ENCODE data around the gene AHCTF1. TPM values are rescaled to one million over a fixed set of nuclear protein-coding genes. Genes with fewer than 3 reads are reported as not detected.
"Not testable (repeated sequence)": the region's sequence is repeated elsewhere in the genome, so short reads cannot be mapped to it uniquely, and the experiment has no call there.

The AHCTF1 gene
- total RNA-seq, 6 donors from 2014 or later = 22.2 to 40.9 (median 29.7) TPM

DNA sequence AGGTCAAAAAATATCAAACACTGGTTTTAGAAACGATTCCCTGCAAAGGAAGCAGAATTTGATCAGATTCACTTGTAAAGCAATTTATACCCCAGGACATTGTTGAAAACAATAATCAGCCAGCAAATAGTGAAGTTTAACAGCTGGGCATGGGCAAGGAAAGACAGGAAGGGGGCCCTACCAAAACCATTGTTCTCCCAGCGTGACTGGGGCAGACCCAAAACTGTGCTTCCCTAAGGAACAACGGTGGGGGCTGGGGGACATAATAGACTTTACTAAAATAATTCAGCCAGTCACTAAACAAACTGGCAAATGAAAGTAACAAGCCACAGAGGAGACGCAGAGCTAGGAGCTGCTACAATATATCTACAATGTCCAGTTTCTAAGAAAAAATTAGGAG lies 100.2 kb downstream of the AHCTF1 start:
- Histone ChIP-seq H3K4me3 (no peak overlapping the region), H3K36me3 (no peaks in the 10 kb centered on the region), H3K27me3 (no peaks in the 10 kb centered on the region), H3K4me1 (no peaks in the 10 kb centered on the region), H3K9me3 (peaks cover 0 to 8% (median 0%) of the 10 kb centered on the region in 4 donors), H3K27ac (no peak overlapping the region)
- ATAC-seq (ENCODE audit: low FRiP score in 2 of 2) = no peak
- WGBS, 2 donors = 41% methylated on average over 4 of the region's 4 CpGs
- DNase-seq = no peak
- no peak for TF ChIP-seq POLR2AphosphoS5 (IDR thresholded peaks at IDR 0.05)

DNA sequence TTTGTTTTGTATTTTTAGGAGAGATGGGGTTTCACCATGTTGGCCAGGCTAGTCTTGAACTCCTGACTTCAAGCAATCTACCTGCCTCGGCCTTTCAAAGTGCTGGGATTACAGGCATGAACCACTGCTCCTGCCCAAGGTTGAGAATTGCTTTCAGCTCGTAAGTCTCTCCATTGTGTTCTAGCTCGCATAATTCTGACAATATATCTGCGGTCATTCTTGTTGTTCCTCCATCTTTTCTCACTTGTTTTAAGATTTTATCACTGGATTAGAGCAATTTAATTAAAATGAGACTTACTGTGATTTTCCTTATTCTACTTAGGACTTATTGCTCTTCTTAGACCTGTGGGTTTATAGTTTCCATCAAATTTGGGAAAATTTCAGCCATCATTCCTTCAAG lies 102.9 kb downstream of the AHCTF1 start:
- DNase-seq (no peak), ATAC-seq (ENCODE audit: low FRiP score in 2 of 2) (no peak)
- Histone ChIP-seq H3K36me3 (no peaks in the 10 kb centered on the region), H3K4me1 (no peaks in the 10 kb centered on the region), H3K9me3 (peaks cover 0 to 8% (median 0%) of the 10 kb centered on the region in 4 donors), H3K27ac (no peak overlapping the region), H3K27me3 (no peaks in the 10 kb centered on the region), H3K4me3 (no peak overlapping the region)
- no peak for TF ChIP-seq POLR2AphosphoS5 (IDR thresholded peaks at IDR 0.05)
- TF ChIP-seq EP300 (IDR thresholded peaks at IDR 0.05) = no peak
- TF ChIP-seq POLR2A (IDR thresholded peaks at IDR 0.05) = no peak
- TF ChIP-seq, protein P1, sequence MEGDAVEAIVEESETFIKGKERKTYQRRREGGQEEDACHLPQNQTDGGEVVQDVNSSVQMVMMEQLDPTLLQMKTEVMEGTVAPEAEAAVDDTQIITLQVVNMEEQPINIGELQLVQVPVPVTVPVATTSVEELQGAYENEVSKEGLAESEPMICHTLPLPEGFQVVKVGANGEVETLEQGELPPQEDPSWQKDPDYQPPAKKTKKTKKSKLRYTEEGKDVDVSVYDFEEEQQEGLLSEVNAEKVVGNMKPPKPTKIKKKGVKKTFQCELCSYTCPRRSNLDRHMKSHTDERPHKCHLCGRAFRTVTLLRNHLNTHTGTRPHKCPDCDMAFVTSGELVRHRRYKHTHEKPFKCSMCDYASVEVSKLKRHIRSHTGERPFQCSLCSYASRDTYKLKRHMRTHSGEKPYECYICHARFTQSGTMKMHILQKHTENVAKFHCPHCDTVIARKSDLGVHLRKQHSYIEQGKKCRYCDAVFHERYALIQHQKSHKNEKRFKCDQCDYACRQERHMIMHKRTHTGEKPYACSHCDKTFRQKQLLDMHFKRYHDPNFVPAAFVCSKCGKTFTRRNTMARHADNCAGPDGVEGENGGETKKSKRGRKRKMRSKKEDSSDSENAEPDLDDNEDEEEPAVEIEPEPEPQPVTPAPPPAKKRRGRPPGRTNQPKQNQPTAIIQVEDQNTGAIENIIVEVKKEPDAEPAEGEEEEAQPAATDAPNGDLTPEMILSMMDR (IDR thresholded peaks at IDR 0.05) = no peak
- 94 to 99% methylated on average over 4 of the region's 4 CpGs for WGBS, 2 donors

DNA sequence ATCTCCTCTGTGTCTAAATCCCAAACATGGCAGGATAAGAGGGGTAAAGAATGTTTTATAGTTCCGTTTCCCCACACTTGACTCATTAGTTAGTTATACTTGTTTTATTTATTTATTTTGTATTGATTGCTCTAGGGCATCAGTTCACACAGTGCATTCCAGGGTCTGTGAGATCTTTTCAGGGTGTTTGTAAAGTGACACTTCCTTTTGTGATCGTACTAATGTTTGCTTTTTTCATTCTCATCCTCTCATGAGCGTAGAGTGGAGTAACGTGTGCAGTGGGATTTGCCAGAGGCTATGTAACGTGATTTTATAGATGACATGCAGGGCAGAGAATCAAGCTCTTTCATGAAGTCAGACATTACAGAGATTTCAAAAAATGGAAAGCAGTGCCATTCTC lies 104.4 kb downstream of the AHCTF1 start:
- no peaks in the 10 kb centered on the region for H3K36me3 ChIP-seq
- H3K4me1 ChIP-seq = no peaks in the 10 kb centered on the region
- H3K9me3 ChIP-seq = peaks cover 0 to 8% (median 0%) of the 10 kb centered on the region in 4 donors
- DNase-seq = no peak
- no peak for ATAC-seq (ENCODE audit: low FRiP score in 2 of 2)
- H3K4me3 ChIP-seq = no peak overlapping the region
- TF ChIP-seq POLR2AphosphoS5 (IDR thresholded peaks at IDR 0.05) = no peak
- no peak for TF ChIP-seq POLR2A (IDR thresholded peaks at IDR 0.05)
- TF ChIP-seq, protein P1 (IDR thresholded peaks at IDR 0.05) = no peak
- TF ChIP-seq EP300 (IDR thresholded peaks at IDR 0.05) = no peak
- H3K27me3 ChIP-seq = no peaks in the 10 kb centered on the region
- WGBS, 2 donors = 61 to 62% methylated on average over 5 of the region's 5 CpGs
- no peak overlapping the region for H3K27ac ChIP-seq

DNA sequence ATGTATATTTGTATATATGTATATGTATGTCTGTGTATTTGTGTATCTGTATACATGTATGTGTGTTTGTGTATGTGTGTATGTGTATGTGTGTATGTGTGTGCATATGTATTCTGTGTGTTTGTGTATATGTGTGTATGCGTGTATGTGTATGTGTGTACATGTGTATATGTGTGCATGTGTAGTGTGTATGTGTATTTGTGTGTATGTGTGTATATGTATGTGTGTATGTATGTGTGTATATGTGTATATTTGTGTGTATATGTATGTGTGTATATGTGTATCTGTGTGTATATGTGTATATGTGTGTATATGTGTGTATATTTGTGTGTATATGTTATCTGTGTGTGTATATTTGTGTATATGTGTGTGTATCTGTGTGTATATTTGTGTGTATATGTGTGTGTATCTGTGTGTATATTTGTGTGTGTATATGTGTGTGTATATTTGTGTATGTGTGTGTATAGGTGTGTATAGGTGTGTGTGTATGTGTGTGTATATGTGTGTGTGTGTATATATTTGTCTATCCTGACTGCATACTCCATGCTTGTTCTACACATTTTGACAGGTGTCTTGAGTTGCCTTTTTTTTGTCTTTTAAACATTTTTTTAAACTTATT lies 106.1 kb downstream of the AHCTF1 start:
- no peaks in the 10 kb centered on the region for H3K36me3 ChIP-seq
- peaks cover 0 to 8% (median 0%) of the 10 kb centered on the region in 4 donors for H3K9me3 ChIP-seq
- DNase-seq (no peak), ATAC-seq (ENCODE audit: low FRiP score in 2 of 2) (no peak)
- no peak for TF ChIP-seq POLR2A (IDR thresholded peaks at IDR 0.05)
- TF ChIP-seq, protein P1 (IDR thresholded peaks at IDR 0.05) = no peak
- no peak for TF ChIP-seq POLR2AphosphoS5 (IDR thresholded peaks at IDR 0.05)
- no peak for TF ChIP-seq EP300 (IDR thresholded peaks at IDR 0.05)
- no peak overlapping the region for H3K27ac ChIP-seq
- H3K4me1 ChIP-seq = no peaks in the 10 kb centered on the region
- 59 to 97% methylated on average over 1 of the region's 1 CpG for WGBS, 2 donors
- H3K4me3 ChIP-seq = no peak overlapping the region
- H3K27me3 ChIP-seq = no peaks in the 10 kb centered on the region

DNA sequence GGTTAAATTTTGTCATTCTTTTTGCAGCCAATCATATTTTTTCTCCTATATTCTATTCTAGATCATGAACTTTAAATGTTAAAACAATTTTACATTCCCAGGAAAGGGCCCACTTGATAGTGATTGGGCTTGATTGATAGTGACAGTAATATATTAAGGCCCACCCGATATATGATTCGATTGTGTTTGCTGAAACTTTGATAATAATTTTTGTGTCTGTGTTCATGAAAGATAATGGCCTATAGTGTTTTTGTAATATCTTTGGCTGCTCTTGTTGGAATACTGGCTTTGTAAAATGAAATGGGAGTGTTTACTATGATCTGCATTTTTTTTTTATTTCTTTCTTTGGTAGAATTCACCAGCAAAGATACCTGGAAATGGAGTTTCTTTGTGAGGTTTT lies 107.2 kb downstream of the AHCTF1 start:
- Histone ChIP-seq H3K4me1 (no peaks in the 10 kb centered on the region), H3K27ac (no peak overlapping the region), H3K36me3 (no peaks in the 10 kb centered on the region), H3K9me3 (peaks cover 0 to 8% (median 0%) of the 10 kb centered on the region in 4 donors), H3K27me3 (no peaks in the 10 kb centered on the region), H3K4me3 (no peak overlapping the region)
- no peak for DNase-seq
- WGBS, 2 donors = 58 to 97% methylated on average over 2 of the region's 2 CpGs
- TF ChIP-seq POLR2A (IDR thresholded peaks at IDR 0.05) = no peak
- TF ChIP-seq, protein P1 (IDR thresholded peaks at IDR 0.05) = no peak
- no peak for TF ChIP-seq POLR2AphosphoS5 (IDR thresholded peaks at IDR 0.05)
- TF ChIP-seq EP300 (IDR thresholded peaks at IDR 0.05) = no peak
- ATAC-seq (ENCODE audit: low FRiP score in 2 of 2) = no peak

DNA sequence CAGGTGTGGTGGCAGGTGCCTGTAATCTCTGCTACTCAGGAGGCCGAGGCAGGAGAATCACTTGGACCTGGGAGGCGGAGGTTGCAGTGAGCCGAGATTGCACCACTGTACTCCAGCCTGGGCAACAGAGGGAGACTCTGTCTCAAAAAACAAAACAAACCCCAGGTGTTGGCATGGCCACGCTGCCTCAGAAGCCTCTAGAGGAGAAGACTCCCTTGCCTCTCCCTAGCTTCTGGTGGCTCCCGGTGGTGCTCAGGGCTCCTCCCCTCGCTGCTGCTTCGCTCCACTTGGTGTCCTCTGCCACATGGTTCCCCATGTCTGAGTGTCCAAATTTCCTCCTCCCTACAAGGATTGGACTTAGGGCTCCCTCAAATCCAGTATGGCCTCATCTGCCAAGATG lies 109.6 kb downstream of the AHCTF1 start:
- H3K4me3 ChIP-seq; DNase-seq; H3K9me3 ChIP-seq; H3K27me3 ChIP-seq; ATAC-seq (ENCODE audit: low FRiP score in 2 of 2); H3K4me1 ChIP-seq; H3K27ac ChIP-seq; H3K36me3 ChIP-seq: not testable (repeated sequence)
- 86 to 95% methylated on average over 7 of the region's 7 CpGs for WGBS, 2 donors
